HG03095 (cell line): ENCODE results near the gene APBA1.
"Not testable (repeated sequence)": the region's sequence is repeated elsewhere in the genome, so short reads cannot be mapped to it uniquely, and the experiment has no call there.

Experiments used
- ATAC-seq: cut with Tn5 transposase; IDR thresholded peaks from one replicate; pipeline ENCODE4 v1.9.1; 2021; ENCODE audit warnings: moderate library complexity; ENCODE audit not compliant: unreplicated experiment

The APBA1 gene

GRCh38 chr9:69420611-69421270 is 251.4 kb downstream of the APBA1 start:
- ATAC-seq, result no peak

GRCh38 chr9:69412741-69413150 is 259.4 kb downstream of the APBA1 start:
- ATAC-seq, result no peak

- no peak for ATAC-seq
Measured at GRCh38 chr9:69411931-69412740, 260.0 kb downstream of the APBA1 start.

GRCh38 chr9:69411246-69411645 is 260.9 kb downstream of the APBA1 start:
- ATAC-seq, result no peak

- not testable (repeated sequence) for ATAC-seq
Measured at GRCh38 chr9:69409936-69410335, 262.2 kb downstream of the APBA1 start.

GRCh38 chr9:69400470-69400869 is 271.7 kb downstream of the APBA1 start:
- ATAC-seq, result no peak

GRCh38 chr9:69397384-69398214 is 274.6 kb downstream of the APBA1 start:
- no peak for ATAC-seq

- no peak for ATAC-seq
Measured at GRCh38 chr9:69396759-69397158, 275.4 kb downstream of the APBA1 start.

- ATAC-seq, result no peak
Measured at GRCh38 chr9:69395718-69396117, 276.5 kb downstream of the APBA1 start.

- no peak for ATAC-seq
Measured at GRCh38 chr9:69393425-69393824, 278.7 kb downstream of the APBA1 start.

- no peak for ATAC-seq
Measured at GRCh38 chr9:69392826-69393225, 279.3 kb downstream of the APBA1 start.

GRCh38 chr9:69391946-69392345 is 280.2 kb downstream of the APBA1 start:
- ATAC-seq, result no peak

GRCh38 chr9:69391487-69391886 is 280.7 kb downstream of the APBA1 start:
- ATAC-seq, result no peak

- no peak for ATAC-seq
Measured at GRCh38 chr9:69389437-69389995, 282.7 kb downstream of the APBA1 start.

GRCh38 chr9:69388596-69388995 is 283.6 kb downstream of the APBA1 start:
- ATAC-seq, result no peak

- ATAC-seq, result no peak
Measured at GRCh38 chr9:69386651-69387050, 285.5 kb downstream of the APBA1 start.

GRCh38 chr9:69385581-69386033 is 286.6 kb downstream of the APBA1 start:
- no peak for ATAC-seq

GRCh38 chr9:69382135-69382534 is 290.0 kb downstream of the APBA1 start:
- no peak for ATAC-seq

GRCh38 chr9:69380811-69381210 is 291.4 kb downstream of the APBA1 start:
- ATAC-seq, result no peak

GRCh38 chr9:69380301-69380700 is 291.9 kb downstream of the APBA1 start:
- ATAC-seq, result no peak
